Upper lobe of left lung (tissue), 4 donors: ENCODE results near the gene SH3BGRL2.

Experiments
- CTCF ChIP-seq, 6 experiments: fragments of 450-650 bp in 4 of 6; fragments of 200-600 bp in 2 of 6; sonication (generic) in 2 of 6; IDR thresholded peaks; one replicate each; pipeline ENCODE4 v1.5.1; 2016 to 2019; ENCODE audit warnings: antibody characterized with exemption in 6 of 6
- POLR2A ChIP-seq, 4 donors: fragments of 450-650 bp; IDR thresholded peaks; one replicate each; pipeline ENCODE4 v1.5.1; 2016 to 2017; ENCODE audit warnings: antibody characterized with exemption in 4 of 4, mild to moderate bottlenecking in 2 of 4
- POLR2AphosphoS5 ChIP-seq, 2 donors: sonication (generic); formaldehyde crosslinking; IDR thresholded peaks; one replicate each; pipeline ENCODE4 v1.5.1; 2017; ENCODE audit warnings: antibody characterized with exemption in 2 of 2

- no peak for TF ChIP-seq CTCF (IDR thresholded peaks at IDR 0.05)
- no peak for TF ChIP-seq POLR2AphosphoS5 (IDR thresholded peaks at IDR 0.05)
- TF ChIP-seq POLR2A (IDR thresholded peaks at IDR 0.05) = no peak
Observed at GRCh38 chr6:79666634-79667033, 35.5 kb downstream of the SH3BGRL2 start.
